Tibial artery (tissue), 4 donors: ENCODE data around the gene MAPRE2.

Experiments
- DNase-seq, 2 donors: peaks; one replicate each; pipeline ENCODE4 v3.0.0-alpha.2; 2019
- H3K27ac ChIP-seq, 2 donors: fragments of 200-600 bp; sonication (generic) in 1 of 2; 1 replicate in 1 of 2; 2 replicates in 1 of 2; pipeline ENCODE4 v1.5.1; 2018 to 2019; ENCODE audit warnings: mild to moderate bottlenecking in 1 of 2
- H3K27me3 ChIP-seq, 2 donors: fragments of 200-600 bp; sonication (generic) in 1 of 2; one replicate each; pipeline versions ENCODE4 v1.5.1 to v1.6.0; 2016 to 2019
- H3K36me3 ChIP-seq, 3 donors: fragments of 200-600 bp; sonication (generic) in 2 of 3; one replicate each; pipeline ENCODE4 v1.5.1; 2016 to 2019; ENCODE audit warnings: mild to moderate bottlenecking in 2 of 3
- H3K4me1 ChIP-seq, 4 donors: fragments of 200-600 bp; sonication (generic) in 2 of 4; 1 replicate in 3 of 4; 2 replicates in 1 of 4; pipeline ENCODE4 v1.5.1; 2016 to 2019
- H3K4me3 ChIP-seq, 2 donors: fragments of 200-600 bp; sonication (generic) in 1 of 2; 1 replicate in 1 of 2; 2 replicates in 1 of 2; pipeline ENCODE4 v1.5.1; 2018 to 2019; ENCODE audit warnings: mild to moderate bottlenecking in 2 of 2
- H3K9me3 ChIP-seq, 3 donors: fragments of 200-600 bp; sonication (generic) in 1 of 3; one replicate each; pipeline ENCODE4 v1.5.1; 2016 to 2019
- intact Hi-C: fragments of 100-400 bp; cut with DNase I; formaldehyde crosslinking; loops from one replicate; pipeline ENCODE4 v1.15.0; 2023; ENCODE audit warnings: low total_unique reads
- TF ChIP-seq, protein P1 (sequence below), 2 experiments: fragments of 200-600 bp in 1 of 2; fragments of 450-650 bp in 1 of 2; IDR thresholded peaks; one replicate each; pipeline ENCODE4 v1.5.1; 2017 to 2019; ENCODE audit warnings: antibody characterized with exemption in 2 of 2, mild to moderate bottlenecking in 1 of 2, moderate library complexity in 1 of 2

MAPRE2 gene

DNA sequence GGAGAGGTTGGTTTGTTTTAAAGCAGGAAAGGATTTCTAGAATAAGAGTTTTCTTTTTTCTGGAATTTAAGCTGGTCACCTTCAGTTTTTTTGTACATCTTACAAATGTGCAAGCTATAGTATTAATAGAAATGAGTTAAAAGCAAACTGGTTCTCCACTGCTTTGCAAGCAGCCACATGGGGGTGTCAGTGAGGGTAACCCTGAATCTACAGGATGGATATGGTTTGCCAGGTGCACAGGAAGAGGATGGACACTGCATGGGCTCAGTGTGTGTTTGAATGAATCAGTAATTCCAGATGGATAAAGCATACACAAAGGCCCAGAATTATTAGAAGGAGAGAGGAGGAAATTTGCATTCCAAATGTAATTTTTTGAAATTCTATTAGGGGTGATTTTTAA is 89.0 kb downstream of the MAPRE2 start:
- peaks cover 35 to 73% (median 70%) of the 10 kb centered on the region in 3 donors for H3K36me3 ChIP-seq
- H3K27me3 ChIP-seq: no peaks in the 10 kb centered on the region
- no peak overlapping the region for H3K27ac ChIP-seq
- TF ChIP-seq, protein P1, sequence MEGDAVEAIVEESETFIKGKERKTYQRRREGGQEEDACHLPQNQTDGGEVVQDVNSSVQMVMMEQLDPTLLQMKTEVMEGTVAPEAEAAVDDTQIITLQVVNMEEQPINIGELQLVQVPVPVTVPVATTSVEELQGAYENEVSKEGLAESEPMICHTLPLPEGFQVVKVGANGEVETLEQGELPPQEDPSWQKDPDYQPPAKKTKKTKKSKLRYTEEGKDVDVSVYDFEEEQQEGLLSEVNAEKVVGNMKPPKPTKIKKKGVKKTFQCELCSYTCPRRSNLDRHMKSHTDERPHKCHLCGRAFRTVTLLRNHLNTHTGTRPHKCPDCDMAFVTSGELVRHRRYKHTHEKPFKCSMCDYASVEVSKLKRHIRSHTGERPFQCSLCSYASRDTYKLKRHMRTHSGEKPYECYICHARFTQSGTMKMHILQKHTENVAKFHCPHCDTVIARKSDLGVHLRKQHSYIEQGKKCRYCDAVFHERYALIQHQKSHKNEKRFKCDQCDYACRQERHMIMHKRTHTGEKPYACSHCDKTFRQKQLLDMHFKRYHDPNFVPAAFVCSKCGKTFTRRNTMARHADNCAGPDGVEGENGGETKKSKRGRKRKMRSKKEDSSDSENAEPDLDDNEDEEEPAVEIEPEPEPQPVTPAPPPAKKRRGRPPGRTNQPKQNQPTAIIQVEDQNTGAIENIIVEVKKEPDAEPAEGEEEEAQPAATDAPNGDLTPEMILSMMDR (IDR thresholded peaks at IDR 0.05): no peak
- intact Hi-C loops: no loop called here
- H3K4me1 ChIP-seq: peaks cover 0 to 6% (median 0%) of the 10 kb centered on the region in 4 donors
- H3K9me3 ChIP-seq: no peaks in the 10 kb centered on the region
- H3K4me3 ChIP-seq: no peak overlapping the region
- DNase-seq: no peak

DNA sequence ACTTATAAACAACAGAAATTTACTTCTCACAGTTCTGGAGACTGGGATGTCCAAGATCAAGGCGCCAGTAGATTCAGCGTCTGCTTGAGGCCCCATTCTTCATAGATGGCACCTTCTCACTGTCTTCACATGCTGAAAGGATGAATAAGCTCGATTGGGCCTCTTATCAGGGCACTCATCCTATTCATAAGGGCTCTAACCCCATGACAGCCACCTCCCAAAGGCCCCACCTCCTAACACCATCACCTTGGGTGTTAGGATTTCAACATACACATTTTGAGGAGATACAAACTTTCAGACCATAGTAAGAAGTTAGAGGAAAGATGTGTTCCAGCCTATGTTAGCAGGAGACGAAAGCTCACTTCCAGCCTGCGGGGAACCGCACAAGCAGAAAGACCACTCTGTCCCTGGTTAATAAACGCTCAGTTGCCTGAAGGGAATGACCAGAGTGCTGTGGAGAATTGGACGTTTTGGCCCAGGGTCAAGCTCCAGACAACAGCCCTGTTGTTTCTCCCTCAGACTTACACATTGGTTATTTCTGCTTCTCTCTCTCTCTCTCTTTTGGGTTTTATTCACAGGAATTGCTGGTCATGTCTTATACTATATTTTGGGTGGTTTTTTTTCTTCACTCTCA is 90.3 kb downstream of the MAPRE2 start:
- Histone ChIP-seq H3K4me3 (no peak overlapping the region), H3K4me1 (peaks cover 0 to 6% (median 0%) of the 10 kb centered on the region in 4 donors), H3K27ac (no peak overlapping the region), H3K36me3 (peaks cover 35 to 85% (median 82%) of the 10 kb centered on the region in 3 donors), H3K27me3 (no peaks in the 10 kb centered on the region), H3K9me3 (no peaks in the 10 kb centered on the region)
- DNase-seq: no peak
- TF ChIP-seq, protein P1 (IDR thresholded peaks at IDR 0.05): no peak
- intact Hi-C loops: no loop called here

DNA sequence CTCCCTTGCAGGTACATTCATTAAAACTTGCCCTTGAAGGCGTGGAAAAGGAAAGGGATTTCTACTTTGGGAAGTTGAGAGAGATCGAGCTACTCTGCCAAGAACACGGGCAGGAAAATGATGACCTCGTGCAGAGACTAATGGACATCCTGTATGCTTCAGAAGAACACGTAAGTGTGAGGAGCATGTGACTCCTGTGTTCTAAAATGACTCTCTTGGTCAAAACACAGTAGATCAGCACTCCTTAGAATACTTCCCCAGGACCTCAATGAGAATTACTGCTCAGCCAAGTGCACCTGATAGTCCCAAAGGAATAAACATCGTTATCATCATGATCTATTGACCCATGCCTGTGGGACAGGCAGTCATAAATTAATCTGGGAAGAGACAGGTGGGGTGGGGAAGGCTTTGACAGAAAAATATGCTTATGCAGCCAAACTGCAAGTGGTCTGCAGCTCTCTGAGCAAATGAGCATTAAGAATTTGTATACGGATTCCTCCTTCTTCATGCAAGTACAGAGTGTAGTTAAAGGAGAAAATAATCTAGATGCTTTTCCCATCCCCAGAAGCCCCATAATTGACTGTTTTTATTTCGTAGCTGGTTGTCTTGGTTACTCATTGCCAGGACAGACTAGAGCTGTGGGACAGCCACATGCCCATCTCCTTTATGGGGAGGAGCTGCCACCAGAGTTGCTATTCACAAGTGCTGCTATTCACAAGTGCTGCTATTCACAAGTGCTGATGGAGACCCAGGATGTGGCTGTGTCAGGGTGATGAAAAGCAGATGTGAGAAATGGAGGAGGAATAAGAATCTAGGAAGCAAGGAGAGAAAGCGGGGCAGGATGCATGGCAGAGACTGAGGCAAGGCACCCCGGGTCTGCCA is 91.0 kb downstream of the MAPRE2 start:
- peaks cover 0 to 6% (median 0%) of the 10 kb centered on the region in 4 donors for H3K4me1 ChIP-seq

DNA sequence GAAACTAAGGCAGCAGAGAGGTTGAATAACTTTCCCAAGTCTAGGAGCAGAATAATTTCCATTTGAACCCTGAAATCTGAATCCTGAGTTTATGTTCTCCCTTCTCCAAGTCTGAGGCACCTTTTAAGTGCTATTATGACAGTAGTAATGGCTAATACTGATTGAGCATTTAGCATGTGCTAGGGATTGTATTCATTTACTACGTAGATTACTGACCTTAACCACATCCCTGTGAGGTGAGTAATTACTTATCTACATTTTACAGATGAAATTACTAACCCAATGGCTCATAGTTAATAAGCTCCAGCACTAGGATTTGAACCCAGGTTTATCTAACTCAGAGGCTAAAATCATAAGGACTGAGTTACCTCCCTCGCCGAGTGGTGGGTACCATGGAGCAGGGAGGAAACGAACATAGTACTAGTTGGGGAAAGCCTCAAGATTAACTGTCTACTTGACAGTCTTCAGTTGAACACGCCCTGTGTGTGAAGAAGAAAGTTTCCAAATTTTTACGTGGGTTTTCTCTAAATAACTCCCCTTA is 93.0 kb downstream of the MAPRE2 start:
- no peaks in the 10 kb centered on the region for H3K27me3 ChIP-seq
- no peak for DNase-seq
- H3K27ac ChIP-seq: no peak overlapping the region
- TF ChIP-seq, protein P1 (IDR thresholded peaks at IDR 0.05): no peak
- no peaks in the 10 kb centered on the region for H3K9me3 ChIP-seq
- H3K4me3 ChIP-seq: no peak overlapping the region
- intact Hi-C loops: no loop called here
- peaks cover 22 to 84% (median 82%) of the 10 kb centered on the region in 3 donors for H3K36me3 ChIP-seq
- peaks cover 0 to 6% (median 0%) of the 10 kb centered on the region in 4 donors for H3K4me1 ChIP-seq

More for the DNA sequence above, 91.0 kb downstream of the MAPRE2 start:
- no peak for DNase-seq
- Histone ChIP-seq H3K27me3 (no peaks in the 10 kb centered on the region), H3K4me3 (no peak overlapping the region), H3K9me3 (no peaks in the 10 kb centered on the region), H3K27ac (no peak overlapping the region), H3K36me3 (peaks cover 36 to 93% (median 85%) of the 10 kb centered on the region in 3 donors)
- TF ChIP-seq, protein P1 (IDR thresholded peaks at IDR 0.05): no peak
- intact Hi-C loops: no loop called here

DNA sequence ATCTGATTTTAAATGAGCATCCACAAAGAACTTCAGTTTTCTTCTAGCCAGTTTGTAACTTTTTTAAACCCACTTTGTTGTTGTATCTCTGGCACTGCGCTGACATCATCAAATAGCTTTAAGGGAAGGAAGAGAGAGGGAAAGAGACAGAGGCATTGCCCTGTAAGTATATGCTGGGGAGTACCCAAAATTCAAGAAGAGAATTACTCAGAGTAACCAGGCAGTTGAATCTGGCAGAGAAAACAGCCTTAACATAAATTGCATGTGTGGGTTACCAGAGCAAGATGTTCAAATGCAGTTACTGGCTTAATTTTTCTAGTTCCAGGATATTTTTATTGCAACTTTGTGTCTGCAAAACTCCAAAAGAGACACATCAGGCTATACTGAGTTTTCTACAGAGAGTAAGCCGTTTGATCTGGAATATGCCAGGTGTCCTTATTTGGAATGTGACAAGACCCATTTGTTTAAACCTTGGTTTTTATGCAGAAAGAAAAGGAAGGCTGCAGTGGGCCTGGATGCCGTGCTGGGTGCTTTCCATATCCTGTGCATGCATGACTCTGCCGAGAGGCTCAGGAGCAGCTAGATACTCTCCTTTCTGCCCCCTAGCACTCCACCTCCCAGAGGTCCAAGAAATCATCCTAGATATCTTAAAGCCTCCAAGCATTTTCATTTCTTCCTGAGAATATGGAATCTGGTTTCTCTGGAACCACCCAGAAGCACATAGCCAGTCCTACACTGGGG is 93.7 kb downstream of the MAPRE2 start:
- intact Hi-C loops: no loop called here
- Histone ChIP-seq H3K27me3 (no peaks in the 10 kb centered on the region), H3K36me3 (peaks cover 25 to 84% (median 75%) of the 10 kb centered on the region in 3 donors), H3K4me1 (peaks cover 0 to 6% (median 0%) of the 10 kb centered on the region in 4 donors), H3K27ac (no peak overlapping the region), H3K4me3 (no peak overlapping the region), H3K9me3 (no peaks in the 10 kb centered on the region)
- no peak for DNase-seq
- TF ChIP-seq, protein P1 (IDR thresholded peaks at IDR 0.05): no peak
